ENCODE measurements around the gene TRAF1. TPM values are rescaled to one million over a fixed set of nuclear protein-coding genes. Genes with fewer than 3 reads are reported as not detected.

TRAF1 gene
- polyA plus RNA-seq, 1 donor = 6.5 TPM

DNA sequence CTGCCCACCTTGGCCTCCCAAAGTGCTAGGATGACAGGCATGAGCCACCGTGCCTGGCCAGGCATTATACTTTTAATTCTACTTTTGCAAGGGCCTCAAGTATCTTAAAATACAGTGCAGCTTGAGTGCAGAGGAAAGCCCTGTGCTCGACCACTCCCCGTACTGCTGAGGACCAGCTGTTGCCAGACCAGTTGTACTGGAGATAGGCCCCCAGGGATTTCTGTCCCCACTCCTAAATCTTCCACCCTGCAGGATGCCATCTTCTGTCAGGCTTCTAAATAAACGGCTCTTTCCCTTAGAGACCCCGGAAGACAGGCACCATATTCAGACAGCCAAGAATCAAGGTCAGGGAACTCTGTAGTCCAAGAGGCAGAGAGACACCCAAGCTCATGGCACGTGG is 67.2 kb downstream of the TRAF1 start:
- H3K36me3 ChIP-seq (ENCODE audit: control insufficient read depth, insufficient read depth, low read length) = peaks cover 81% of the 10 kb centered on the region
- WGBS (ENCODE audit: insufficient coverage, low lambda C conversion rate) = no CpG with 5 or more reads among the region's 6 CpGs
- no peak overlapping the region for H3K4me3 ChIP-seq (ENCODE audit: low read length)
- H3K27me3 ChIP-seq (ENCODE audit: control insufficient read depth, insufficient read depth, low read length) = no peaks in the 10 kb centered on the region
- no peaks in the 10 kb centered on the region for H3K4me1 ChIP-seq (ENCODE audit: control insufficient read depth, insufficient read depth, low read length)
- no peak for DNase-seq
- no peaks in the 10 kb centered on the region for H3K9me3 ChIP-seq (ENCODE audit: control insufficient read depth, low read depth, low read length)
- no peak overlapping the region for H3K27ac ChIP-seq (ENCODE audit: low read length)

- Histone ChIP-seq H3K27me3 (ENCODE audit: control insufficient read depth, insufficient read depth, low read length) (no peaks in the 10 kb centered on the region), H3K4me3 (ENCODE audit: low read length) (no peak overlapping the region), H3K27ac (ENCODE audit: low read length) (no peak overlapping the region), H3K4me1 (ENCODE audit: control insufficient read depth, insufficient read depth, low read length) (no peaks in the 10 kb centered on the region), H3K36me3 (ENCODE audit: control insufficient read depth, insufficient read depth, low read length) (peaks cover 71% of the 10 kb centered on the region), H3K9me3 (ENCODE audit: control insufficient read depth, low read depth, low read length) (no peaks in the 10 kb centered on the region)
- DNase-seq = no peak
- WGBS (ENCODE audit: insufficient coverage, low lambda C conversion rate) = no CpG with 5 or more reads among the region's 11 CpGs
These were observed 68.7 kb downstream of the TRAF1 start for GRCh38 chr9:120857902-120858301.

DNA sequence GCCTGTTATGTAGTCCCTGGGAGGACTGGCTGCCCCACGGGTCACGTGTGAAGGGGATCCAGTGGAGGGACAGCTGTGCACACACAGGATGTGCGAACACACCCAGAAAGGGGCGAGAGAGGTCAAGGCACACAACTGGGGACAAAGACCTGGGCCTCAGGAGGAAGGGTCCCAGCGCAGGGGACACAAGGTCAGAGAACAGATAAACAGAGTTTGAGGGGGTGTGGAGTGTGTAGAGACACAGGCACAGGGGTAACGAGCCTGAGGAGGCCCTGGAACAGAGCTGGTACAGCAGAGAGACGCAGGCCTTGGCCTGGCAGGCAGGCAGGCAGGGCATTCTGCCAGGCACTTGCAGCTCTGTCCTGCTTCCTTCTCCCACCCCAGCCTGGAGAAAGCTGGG is 69.1 kb downstream of the TRAF1 start:
- H3K27me3 ChIP-seq (ENCODE audit: control insufficient read depth, insufficient read depth, low read length) = no peaks in the 10 kb centered on the region
- WGBS (ENCODE audit: insufficient coverage, low lambda C conversion rate) = no CpG with 5 or more reads among the region's 7 CpGs
- H3K27ac ChIP-seq (ENCODE audit: low read length) = no peak overlapping the region
- H3K4me3 ChIP-seq (ENCODE audit: low read length) = no peak overlapping the region
- H3K36me3 ChIP-seq (ENCODE audit: control insufficient read depth, insufficient read depth, low read length) = peaks cover 68% of the 10 kb centered on the region
- no peaks in the 10 kb centered on the region for H3K4me1 ChIP-seq (ENCODE audit: control insufficient read depth, insufficient read depth, low read length)
- DNase-seq = no peak
- no peaks in the 10 kb centered on the region for H3K9me3 ChIP-seq (ENCODE audit: control insufficient read depth, low read depth, low read length)

- WGBS (ENCODE audit: insufficient coverage, low lambda C conversion rate) = no CpG with 5 or more reads among the region's 4 CpGs
- Histone ChIP-seq H3K36me3 (ENCODE audit: control insufficient read depth, insufficient read depth, low read length) (peaks cover 68% of the 10 kb centered on the region), H3K4me1 (ENCODE audit: control insufficient read depth, insufficient read depth, low read length) (no peaks in the 10 kb centered on the region), H3K9me3 (ENCODE audit: control insufficient read depth, low read depth, low read length) (no peaks in the 10 kb centered on the region), H3K27ac (ENCODE audit: low read length) (no peak overlapping the region), H3K27me3 (ENCODE audit: control insufficient read depth, insufficient read depth, low read length) (no peaks in the 10 kb centered on the region), H3K4me3 (ENCODE audit: low read length) (no peak overlapping the region)
- no peak for DNase-seq
These were observed 69.9 kb downstream of the TRAF1 start for GRCh38 chr9:120856700-120857099.

GRCh38 chr9:120855827-120856670 is 70.5 kb downstream of the TRAF1 start:
- no peak overlapping the region for H3K27ac ChIP-seq (ENCODE audit: low read length)
- H3K9me3 ChIP-seq (ENCODE audit: control insufficient read depth, low read depth, low read length) = no peaks in the 10 kb centered on the region
- no peaks in the 10 kb centered on the region for H3K27me3 ChIP-seq (ENCODE audit: control insufficient read depth, insufficient read depth, low read length)
- no peak for DNase-seq
- H3K4me3 ChIP-seq (ENCODE audit: low read length) = no peak overlapping the region
- H3K4me1 ChIP-seq (ENCODE audit: control insufficient read depth, insufficient read depth, low read length) = no peaks in the 10 kb centered on the region
- 89% methylated on average over 3 of the region's 7 CpGs for WGBS (ENCODE audit: insufficient coverage, low lambda C conversion rate)
- peaks cover 68% of the 10 kb centered on the region for H3K36me3 ChIP-seq (ENCODE audit: control insufficient read depth, insufficient read depth, low read length)

GRCh38 chr9:120854596-120855327 is 71.8 kb downstream of the TRAF1 start:
- Histone ChIP-seq H3K9me3 (ENCODE audit: control insufficient read depth, low read depth, low read length) (no peaks in the 10 kb centered on the region), H3K27ac (ENCODE audit: low read length) (no peak overlapping the region), H3K4me3 (ENCODE audit: low read length) (no peak overlapping the region), H3K36me3 (ENCODE audit: control insufficient read depth, insufficient read depth, low read length) (peaks cover 65% of the 10 kb centered on the region), H3K4me1 (ENCODE audit: control insufficient read depth, insufficient read depth, low read length) (no peaks in the 10 kb centered on the region), H3K27me3 (ENCODE audit: control insufficient read depth, insufficient read depth, low read length) (no peaks in the 10 kb centered on the region)
- no peak for DNase-seq
- WGBS (ENCODE audit: insufficient coverage, low lambda C conversion rate) = no CpG with 5 or more reads among the region's 3 CpGs

- H3K9me3 ChIP-seq (ENCODE audit: control insufficient read depth, low read depth, low read length) = no peaks in the 10 kb centered on the region
- no peaks in the 10 kb centered on the region for H3K27me3 ChIP-seq (ENCODE audit: control insufficient read depth, insufficient read depth, low read length)
- peaks cover 61% of the 10 kb centered on the region for H3K36me3 ChIP-seq (ENCODE audit: control insufficient read depth, insufficient read depth, low read length)
- no peak for DNase-seq
- H3K4me1 ChIP-seq (ENCODE audit: control insufficient read depth, insufficient read depth, low read length) = no peaks in the 10 kb centered on the region
- H3K4me3 ChIP-seq (ENCODE audit: low read length) = no peak overlapping the region
- WGBS (ENCODE audit: insufficient coverage, low lambda C conversion rate) = no CpG with 5 or more reads among the region's 6 CpGs
- no peak overlapping the region for H3K27ac ChIP-seq (ENCODE audit: low read length)
These were observed 73.4 kb downstream of the TRAF1 start for GRCh38 chr9:120853198-120853597.

Other genes with a start within 250 kb of the TRAF1 start
- 17.6 TPM for gene MEGF9, start 212.3 kb downstream of the TRAF1 start, polyA plus RNA-seq
- 45.5 TPM for gene FBXW2, start 133.4 kb downstream of the TRAF1 start, polyA plus RNA-seq
- 29.1 TPM for gene PSMD5, start 83.9 kb downstream of the TRAF1 start, polyA plus RNA-seq
- 40.2 TPM for gene PHF19, start 49.6 kb downstream of the TRAF1 start, polyA plus RNA-seq
- 25.9 TPM for gene C5, start 123.5 kb upstream of the TRAF1 start, polyA plus RNA-seq
- gene CNTRL, start 148.2 kb upstream of the TRAF1 start, polyA plus RNA-seq = 15.8 TPM